ENCODE results near the gene PLEKHG1. TPM values are rescaled to one million over a fixed set of nuclear protein-coding genes. Genes with fewer than 3 reads are reported as not detected.

PLEKHG1 gene
- total RNA-seq, 1 donor, result 1.7 TPM

DNA sequence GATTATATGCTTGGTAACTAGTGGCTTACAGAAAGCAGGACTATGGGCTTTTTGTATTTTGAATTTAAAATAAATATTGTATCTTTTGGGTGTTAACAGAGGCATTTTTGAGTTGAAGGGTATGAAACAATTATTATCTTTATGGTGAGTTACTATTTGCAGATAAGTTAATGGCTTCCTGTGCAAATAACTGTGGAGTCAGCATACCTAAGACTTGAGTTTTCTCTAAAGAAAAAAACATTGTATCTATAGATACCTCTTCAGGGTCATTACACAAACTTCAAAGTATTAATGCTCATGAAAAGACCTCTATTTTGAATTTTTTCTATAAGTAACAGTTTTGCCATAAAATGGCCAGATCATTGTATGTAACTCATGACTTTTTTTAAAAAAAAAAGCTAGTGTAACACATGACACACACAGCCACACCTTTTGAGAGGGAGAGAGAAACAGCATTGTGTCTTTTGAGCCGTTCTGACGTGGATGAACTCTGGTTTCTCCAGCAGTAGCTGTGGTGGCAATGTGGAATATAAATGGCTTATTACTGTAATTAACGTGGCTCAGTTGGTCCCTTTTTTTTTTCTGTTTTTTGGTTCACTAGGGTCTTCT, 36.3 kb downstream of the PLEKHG1 start:
- no peak overlapping the region for H3K4me3 ChIP-seq (ENCODE audit: low read depth, low read length)
- TF ChIP-seq, protein P1, sequence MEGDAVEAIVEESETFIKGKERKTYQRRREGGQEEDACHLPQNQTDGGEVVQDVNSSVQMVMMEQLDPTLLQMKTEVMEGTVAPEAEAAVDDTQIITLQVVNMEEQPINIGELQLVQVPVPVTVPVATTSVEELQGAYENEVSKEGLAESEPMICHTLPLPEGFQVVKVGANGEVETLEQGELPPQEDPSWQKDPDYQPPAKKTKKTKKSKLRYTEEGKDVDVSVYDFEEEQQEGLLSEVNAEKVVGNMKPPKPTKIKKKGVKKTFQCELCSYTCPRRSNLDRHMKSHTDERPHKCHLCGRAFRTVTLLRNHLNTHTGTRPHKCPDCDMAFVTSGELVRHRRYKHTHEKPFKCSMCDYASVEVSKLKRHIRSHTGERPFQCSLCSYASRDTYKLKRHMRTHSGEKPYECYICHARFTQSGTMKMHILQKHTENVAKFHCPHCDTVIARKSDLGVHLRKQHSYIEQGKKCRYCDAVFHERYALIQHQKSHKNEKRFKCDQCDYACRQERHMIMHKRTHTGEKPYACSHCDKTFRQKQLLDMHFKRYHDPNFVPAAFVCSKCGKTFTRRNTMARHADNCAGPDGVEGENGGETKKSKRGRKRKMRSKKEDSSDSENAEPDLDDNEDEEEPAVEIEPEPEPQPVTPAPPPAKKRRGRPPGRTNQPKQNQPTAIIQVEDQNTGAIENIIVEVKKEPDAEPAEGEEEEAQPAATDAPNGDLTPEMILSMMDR (IDR thresholded peaks at IDR 0.05; ENCODE audit: insufficient read depth, low read depth, low read length), result no peak
- DNase-seq (ENCODE audit: low read depth), result no peak

- DNase-seq (ENCODE audit: low read depth), result no peak
- TF ChIP-seq, protein P1 (IDR thresholded peaks at IDR 0.05; ENCODE audit: insufficient read depth, low read depth, low read length), result no peak
- H3K4me3 ChIP-seq (ENCODE audit: low read depth, low read length), result no peak overlapping the region
Measured at GRCh38 chr6:150636808-150637207, 37.1 kb downstream of the PLEKHG1 start.

GRCh38 chr6:150637266-150637665, 37.6 kb downstream of the PLEKHG1 start:
- TF ChIP-seq, protein P1 (IDR thresholded peaks at IDR 0.05; ENCODE audit: insufficient read depth, low read depth, low read length), result no peak
- DNase-seq (ENCODE audit: low read depth), result no peak
- H3K4me3 ChIP-seq (ENCODE audit: low read depth, low read length), result no peak overlapping the region

GRCh38 chr6:150638267-150638666, 38.6 kb downstream of the PLEKHG1 start:
- no peak for DNase-seq (ENCODE audit: low read depth)
- TF ChIP-seq, protein P1 (IDR thresholded peaks at IDR 0.05; ENCODE audit: insufficient read depth, low read depth, low read length), result no peak
- no peak overlapping the region for H3K4me3 ChIP-seq (ENCODE audit: low read depth, low read length)

DNA sequence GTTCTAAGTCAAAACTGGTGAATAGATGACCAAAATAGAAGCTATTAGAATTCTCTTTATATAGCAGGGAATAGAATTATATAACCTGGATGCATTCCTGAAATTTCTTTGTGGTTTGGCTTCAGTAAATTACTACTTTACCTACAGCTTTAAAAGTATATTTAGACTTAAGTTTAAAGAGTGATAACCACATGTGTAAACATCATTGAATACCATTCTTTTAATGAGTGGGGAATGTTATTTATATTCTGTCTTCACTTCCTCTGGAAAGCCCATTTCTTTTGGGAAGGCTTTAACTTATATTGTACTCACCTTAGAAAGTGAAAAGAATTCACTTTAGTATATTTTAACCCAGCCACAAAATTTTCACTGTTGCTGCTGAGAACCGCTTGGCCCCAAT, 39.1 kb downstream of the PLEKHG1 start:
- H3K4me3 ChIP-seq (ENCODE audit: low read depth, low read length), result no peak overlapping the region
- DNase-seq (ENCODE audit: low read depth), result no peak
- TF ChIP-seq, protein P1 (IDR thresholded peaks at IDR 0.05; ENCODE audit: insufficient read depth, low read depth, low read length), result no peak

DNA sequence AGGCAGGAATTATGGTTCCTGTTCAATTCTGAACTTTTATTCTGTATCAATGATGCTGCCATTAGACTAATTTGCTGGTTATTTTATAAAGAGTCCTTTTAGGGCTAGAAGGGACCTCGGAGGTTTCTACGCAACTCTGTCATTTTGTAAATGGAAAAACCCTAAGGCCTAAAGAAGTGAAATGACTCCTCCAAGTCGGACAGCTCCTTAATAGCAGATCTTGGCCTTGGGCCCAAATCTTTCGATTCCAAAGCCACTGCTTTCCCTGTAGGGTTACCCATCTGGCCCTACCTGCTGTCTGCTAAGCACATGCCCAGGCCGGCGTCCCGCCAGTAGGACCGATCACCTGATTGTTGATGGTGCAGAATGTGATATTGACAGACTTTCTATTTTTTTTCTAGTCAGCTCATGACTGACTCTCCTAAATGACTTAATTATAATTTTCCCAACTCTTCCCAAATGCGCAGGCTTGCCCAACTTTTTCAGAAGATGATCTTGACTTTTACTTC, 40.2 kb downstream of the PLEKHG1 start:
- TF ChIP-seq, protein P1 (IDR thresholded peaks at IDR 0.05; ENCODE audit: insufficient read depth, low read depth, low read length), result no peak

More for the DNA sequence above, 40.2 kb downstream of the PLEKHG1 start:
- DNase-seq (ENCODE audit: low read depth), result no peak
- H3K4me3 ChIP-seq (ENCODE audit: low read depth, low read length), result no peak overlapping the region
